K562 (cell line): Measurements from ENCODE around the gene ARHGEF7. TPM values are rescaled to one million over a fixed set of nuclear protein-coding genes. Genes with fewer than 3 reads are reported as not detected.

Source experiments
- ATAC-seq: fragments of 200-7000 bp; cut with Tn5 transposase; 3 replicates; pipeline ENCODE4 v1.9.1; 2020; ENCODE audit warnings: moderate library complexity
- BruUV-seq: library from RNA; stranded (reverse); fragments of 400-500 nt; replicated peaks from 2 replicates; lab custom pipeline; 2021; lab: Mats Ljungman, UMichigan
- CTCF ChIA-PET: fragments of 300-600 bp; formaldehyde crosslinking; extraction: SDS; loops from one replicate; lab custom pipeline; 2021; ENCODE audit warnings: low intra/inter-chr PET ratio; lab: Yijun Ruan, JAX
- POLR2A ChIA-PET: fragments of 300-600, 350-650 bp; sonication (Branson Sonifier 250); formaldehyde crosslinking; extraction: SDS; loops from one replicate; lab custom pipeline; 2021; ENCODE audit warnings: antibody characterized with exemption, inconsistent platforms; lab: Yijun Ruan, JAX
- DNase-seq, 4 experiments: peaks; one replicate each; pipeline versions ENCODE4 v3.0.0 to v3.0.0-alpha.2; 2011 to 2018; ENCODE audit warnings: low spot score in 3 of 4, mixed read lengths in 3 of 4; ENCODE audit errors: extremely low read depth in 1 of 4
- FAIRE-seq: peaks from 2 replicates; lab custom pipeline; 2011; peaks lifted over from hg19 to GRCh38; lab: Jason Lieb, UNC
- H2AFZ ChIP-seq: 2 replicates; pipeline ENCODE4 v1.6.0; 2011; ENCODE audit warnings: low read depth, low read length, control low read depth, inconsistent platforms
- H3K27ac ChIP-seq: fragments of 200-600 bp; 3 replicates; pipeline ENCODE4 v1.8.0; 2011; ENCODE audit warnings: low read depth, mild to moderate bottlenecking, control low read depth, inconsistent platforms, low read length, moderate library complexity, mixed read lengths; ENCODE audit errors: extremely low read depth
- H3K27me3 ChIP-seq, 2 experiments: fragments of 300-600 bp in 1 of 2; 2 replicates in 1 of 2; 3 replicates in 1 of 2; pipeline versions ENCODE4 v1.6.0 to v1.8.0; 2011; ENCODE audit warnings: inconsistent platforms in 2 of 2, low read length in 2 of 2, mild to moderate bottlenecking in 1 of 2, mixed read lengths in 1 of 2, moderate library complexity in 1 of 2; ENCODE audit not compliant: control insufficient read depth in 2 of 2, insufficient read depth in 2 of 2
- H3K36me3 ChIP-seq: fragments of 300-600 bp; 3 replicates; pipeline ENCODE4 v1.8.0; 2011; ENCODE audit warnings: mild to moderate bottlenecking, low read length, inconsistent platforms; ENCODE audit not compliant: control insufficient read depth, insufficient read depth
- H3K4me1 ChIP-seq, 2 experiments: fragments of 200-600 bp in 1 of 2; replicated peaks in 1 of 2; 2 replicates in 1 of 2; 3 replicates in 1 of 2; pipeline versions ENCODE4 v1.5.1 to v1.8.0; 2011; ENCODE audit warnings: inconsistent platforms in 2 of 2, low read length in 2 of 2, mild to moderate bottlenecking in 1 of 2, mixed read lengths in 1 of 2, moderate library complexity in 1 of 2; ENCODE audit not compliant: control insufficient read depth in 2 of 2, insufficient read depth in 2 of 2
- H3K4me2 ChIP-seq: 2 replicates; pipeline ENCODE4 v1.6.1; 2011; ENCODE audit warnings: low read length, control low read depth, inconsistent platforms, mixed read lengths; ENCODE audit not compliant: insufficient read depth
- H3K4me3 ChIP-seq: fragments of 200-600 bp; sonication (generic), shearing (Covaris generic); 2 replicates; pipeline ENCODE4 v1.5.1; 2016; ENCODE audit warnings: control low read depth, inconsistent platforms
- H3K79me2 ChIP-seq: fragments of 200-600 bp; 3 replicates; pipeline ENCODE4 v1.8.0; 2011; ENCODE audit warnings: low read length, inconsistent platforms; ENCODE audit not compliant: control insufficient read depth, insufficient read depth
- H3K9ac ChIP-seq, 2 experiments: 2 replicates each; pipeline versions ENCODE4 v1.6.0 to v1.6.1; 2011; ENCODE audit warnings: low read depth in 2 of 2, low read length in 2 of 2, control low read depth in 1 of 2, inconsistent platforms in 1 of 2, mild to moderate bottlenecking in 1 of 2, mixed read lengths in 1 of 2; ENCODE audit not compliant: insufficient read depth in 1 of 2
- H3K9me1 ChIP-seq: one replicate; pipeline ENCODE4 v1.6.0; 2011; ENCODE audit warnings: inconsistent platforms, mild to moderate bottlenecking, low read length, moderate library complexity; ENCODE audit not compliant: control insufficient read depth, insufficient read depth
- H3K9me3 ChIP-seq: replicated peaks from 2 replicates; pipeline ENCODE4 v1.5.1; 2011; ENCODE audit warnings: low read depth, low read length, inconsistent platforms; ENCODE audit not compliant: control insufficient read depth, insufficient read depth
- H4K20me1 ChIP-seq: replicated peaks from 2 replicates; pipeline ENCODE4 v1.6.1; 2011; ENCODE audit warnings: low read length, inconsistent platforms, mixed read lengths; ENCODE audit not compliant: control insufficient read depth, insufficient read depth
- HOXB6 ChIP-seq: fragments of 250-450 bp; sonication (Bioruptor Pico); IDR thresholded peaks from 2 replicates; pipeline ENCODE4 v1.5.1; 2022; ENCODE audit warnings: mild to moderate bottlenecking, borderline replicate concordance
- NELFE ChIP-seq: IDR thresholded peaks from 2 replicates; pipeline ENCODE4 v1.6.1; 2011; ENCODE audit warnings: mild to moderate bottlenecking; ENCODE audit not compliant: insufficient read depth, insufficient read length
- NFE2 ChIP-seq: IDR thresholded peaks from 2 replicates; pipeline ENCODE4 v1.6.1; 2014; ENCODE audit warnings: antibody characterized with exemption, low read depth
- RERE ChIP-seq: sonication (generic); formaldehyde crosslinking; IDR thresholded peaks from 2 replicates; pipeline ENCODE4 v1.8.0; 2023; ENCODE audit warnings: missing genetic modification reagents, mild to moderate bottlenecking, borderline replicate concordance
- SRSF3 ChIP-seq: fragments of 200-400 bp; formaldehyde crosslinking; IDR thresholded peaks from 2 replicates; pipeline ENCODE4 v1.6.1; 2016; ENCODE audit warnings: mild to moderate bottlenecking, low read length, moderate library complexity; ENCODE audit not compliant: insufficient read depth
- ZBTB17 ChIP-seq: fragments of 450-650 bp; formaldehyde crosslinking; IDR thresholded peaks from 2 replicates; pipeline ENCODE4 v1.4.0; 2020; ENCODE audit warnings: mild to moderate bottlenecking
- ZNF23 ChIP-seq: fragments of 250-450 bp; sonication (Bioruptor Pico); IDR thresholded peaks from 2 replicates; pipeline ENCODE4 v1.4.0; 2020; ENCODE audit warnings: mild to moderate bottlenecking
- ZNF778 ChIP-seq: fragments of 450-650 bp; formaldehyde crosslinking; IDR thresholded peaks from 2 replicates; pipeline ENCODE4 v1.4.0; 2020; ENCODE audit warnings: mild to moderate bottlenecking, moderate library complexity
- WGBS: fragments of 100-300 bp; shearing (Covaris generic); methylation state at CpG from one replicate; pipeline ENCODE4 v1.1.6; 2016; ENCODE audit warnings: low coverage, mixed read lengths; ENCODE audit not compliant: insufficient coverage; ENCODE audit errors: missing lambda C conversion rate; 5-methylcytosine and 5-hydroxymethylcytosine counted together
- in situ Hi-C: fragments of 300-500 bp; cut with MboI; formaldehyde crosslinking; loops from 4 replicates; pipeline ENCODE4 v1.15.0; 2018; ENCODE audit warnings: inconsistent platforms, mixed read lengths
- intact Hi-C: fragments of 100-400 bp; cut with micrococcal nuclease; formaldehyde crosslinking; loops from 2 replicates; pipeline ENCODE4 v1.14.2; 2022
- polyA plus RNA-seq, 8 experiments: library from polyadenylated mRNA; depleted of rRNA in 4 of 8; stranded (reverse) in 5 of 8; unstranded in 3 of 8; fragments of >200 nt; fragmentation: Nextera tagmentation in 2 of 8; fragmentation: Illumina TruSeq in 1 of 8; extraction: Ambion mirVana in 2 of 8; extraction: Trizol in 1 of 8; gene quantifications; 2 replicates each; pipeline versions ENCODE4 v1.2.1 to v1.2.3, GENCODE V29; 2011 to 2014; ENCODE audit warnings: inconsistent platforms in 1 of 8, missing spikeins in 1 of 8
- total RNA-seq, 7 experiments: library from RNA; depleted of rRNA in 6 of 7; stranded (reverse); fragments of >200 nt in 6 of 7; fragmentation: Illumina TruSeq in 2 of 7; extraction: Trizol in 2 of 7; gene quantifications; 2 replicates each; pipeline versions ENCODE4 v1.2.1 to v1.2.3, GENCODE V29; 2011 to 2021; ENCODE audit warnings: low replicate concordance in 1 of 7
- TF ChIP-seq, protein P1 (sequence below): IDR thresholded peaks from 2 replicates; pipeline ENCODE4 v1.6.1; 2012; ENCODE audit warnings: low read depth, low read length, improper control_type of control experiment, borderline replicate concordance

Gene ARHGEF7
- total and polyA plus RNA-seq, 9 of the 15 experiments (the other 6 are each of a cell fraction or from before 2014, with no cell fraction given) = 2.1 to 26.8 (median 17.5) TPM

DNA sequence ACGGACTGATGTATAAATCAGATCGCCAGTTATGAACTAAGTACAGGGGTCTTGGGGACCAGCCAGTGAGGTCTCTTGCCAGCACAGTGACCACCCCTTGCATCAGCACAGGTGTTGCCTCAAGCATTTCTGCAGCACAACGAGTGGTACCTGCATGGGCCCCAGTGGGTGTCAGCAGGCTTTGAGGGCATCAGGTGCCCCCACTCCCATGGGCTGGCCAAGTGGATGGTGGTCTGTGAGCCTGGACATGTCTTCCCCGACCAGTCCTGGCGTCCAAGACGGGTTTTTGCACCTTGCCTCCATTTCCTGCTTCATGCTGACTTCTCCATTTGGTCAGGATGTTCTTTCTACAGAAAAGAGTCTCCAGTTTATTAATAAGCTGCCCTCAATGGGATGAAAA is 22.4 kb upstream of the ARHGEF7 start:
- no peak overlapping the region for H3K4me2 ChIP-seq
- peaks cover 0 to 11% of the 10 kb centered on the region in 2 experiments; a peak in 2 of 5 replicates for H3K4me1 ChIP-seq
- no peaks in the 10 kb centered on the region for H3K9me3 ChIP-seq
- POLR2A ChIA-PET = no interaction called here
- no peak for ATAC-seq
- no peaks in the 10 kb centered on the region for H3K9me1 ChIP-seq
- H2AFZ ChIP-seq = no peak overlapping the region
- no peak for FAIRE-seq
- H3K79me2 ChIP-seq = no peaks in the 10 kb centered on the region
- in situ Hi-C loops = no loop called here
- peaks cover 27 to 44% of the 10 kb centered on the region in 2 experiments; a peak in 4 of 5 replicates for H3K27me3 ChIP-seq
- H3K27ac ChIP-seq = no peak overlapping the region
- no peaks in the 10 kb centered on the region for H3K36me3 ChIP-seq
- BruUV-seq = no TSS peak
- no peak overlapping the region for H3K9ac ChIP-seq
- TF ChIP-seq ZBTB17 (CRISPR knock-in tag) = no peak
- H4K20me1 ChIP-seq = no peaks in the 10 kb centered on the region
- CTCF ChIA-PET = no interaction called here
- H3K4me3 ChIP-seq = no peak overlapping the region
- intact Hi-C loops = no loop called here
- 1% methylated on average over 6 of the region's 6 CpGs for WGBS
- DNase-seq = no peak

GRCh38 chr13:111093136-111093535 is 22.0 kb upstream of the ARHGEF7 start:
- Histone ChIP-seq H2AFZ (no peak overlapping the region), H3K9me1 (no peaks in the 10 kb centered on the region), H4K20me1 (no peaks in the 10 kb centered on the region), H3K27ac (no peak overlapping the region), H3K4me1 (peaks cover 0 to 11% of the 10 kb centered on the region in 2 experiments; a peak in 2 of 5 replicates), H3K79me2 (no peaks in the 10 kb centered on the region), H3K4me2 (no peak overlapping the region), H3K4me3 (no peak overlapping the region), H3K36me3 (no peaks in the 10 kb centered on the region), H3K27me3 (peaks cover 27 to 44% of the 10 kb centered on the region in 2 experiments; a peak in 4 of 5 replicates), H3K9me3 (no peaks in the 10 kb centered on the region), H3K9ac (no peak overlapping the region)
- ATAC-seq (no peak), DNase-seq (no peak), FAIRE-seq (no peak)
- intact Hi-C loops = no loop called here
- BruUV-seq = no TSS peak
- POLR2A ChIA-PET = no interaction called here
- CTCF ChIA-PET = no interaction called here
- WGBS = 0% methylated on average over 9 of the region's 21 CpGs
- in situ Hi-C loops = no loop called here
- TF ChIP-seq ZNF23 (no peak), HOXB6 (CRISPR knock-in tag) (no peak), SRSF3 (no peak), NELFE (no peak), ZNF778 (CRISPR knock-in tag) (no peak), NFE2 (no peak), RERE (no peak)
- TF ChIP-seq, protein P1, sequence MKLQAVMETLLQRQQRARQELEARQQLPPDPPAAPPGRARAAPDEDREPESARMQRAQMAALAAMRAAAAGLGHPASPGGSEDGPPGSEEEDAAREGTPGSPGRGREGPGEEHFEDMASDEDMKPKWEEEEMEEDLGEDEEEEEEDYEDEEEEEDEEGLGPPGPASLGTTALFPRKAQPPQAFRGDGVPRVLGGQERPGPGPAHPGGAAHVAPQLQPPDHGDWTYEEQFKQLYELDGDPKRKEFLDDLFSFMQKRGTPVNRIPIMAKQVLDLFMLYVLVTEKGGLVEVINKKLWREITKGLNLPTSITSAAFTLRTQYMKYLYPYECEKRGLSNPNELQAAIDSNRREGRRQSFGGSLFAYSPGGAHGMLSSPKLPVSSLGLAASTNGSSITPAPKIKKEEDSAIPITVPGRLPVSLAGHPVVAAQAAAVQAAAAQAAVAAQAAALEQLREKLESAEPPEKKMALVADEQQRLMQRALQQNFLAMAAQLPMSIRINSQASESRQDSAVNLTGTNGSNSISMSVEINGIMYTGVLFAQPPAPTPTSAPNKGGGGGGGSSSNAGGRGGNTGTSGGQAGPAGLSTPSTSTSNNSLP = no peak
